Prostate gland (tissue), 2 donors: ENCODE data around the gene APBA1.

Source experiments
- CTCF ChIP-seq, 4 experiments: fragments of 200-600 bp in 2 of 4; fragments of 450-650 bp in 2 of 4; sonication (generic) in 2 of 4; IDR thresholded peaks; 1 replicate in 3 of 4; 2 replicates in 1 of 4; pipeline ENCODE4 v1.5.1; 2016 to 2019; ENCODE audit warnings: antibody characterized with exemption in 4 of 4, mild to moderate bottlenecking in 2 of 4, moderate library complexity in 2 of 4
- POLR2A ChIP-seq: fragments of 450-650 bp; IDR thresholded peaks from one replicate; pipeline ENCODE4 v1.6.1; 2016; ENCODE audit warnings: antibody characterized with exemption, mild to moderate bottlenecking
- POLR2AphosphoS5 ChIP-seq: sonication (generic); formaldehyde crosslinking; IDR thresholded peaks from one replicate; pipeline ENCODE4 v1.6.1; 2017; ENCODE audit warnings: antibody characterized with exemption

DNA sequence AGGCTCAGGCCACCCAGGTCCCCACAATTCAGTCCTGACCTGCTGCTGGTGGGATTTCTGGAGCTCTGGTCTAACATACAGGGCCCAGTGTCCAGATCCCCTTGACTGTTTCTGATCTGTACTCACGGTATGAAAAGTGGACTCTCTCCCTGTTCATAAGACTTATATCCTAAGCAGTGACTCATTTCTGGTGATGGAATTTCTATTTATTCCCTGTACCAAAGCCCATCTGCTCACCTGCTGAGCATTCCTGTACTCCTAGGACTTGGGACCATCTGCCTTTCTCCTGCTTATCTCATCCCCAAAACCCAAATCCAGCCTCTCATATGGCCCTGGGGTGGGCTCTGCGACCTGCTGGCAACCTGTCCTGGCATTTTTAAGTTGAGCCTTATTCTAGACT, 86.6 kb downstream of the APBA1 start:
- TF ChIP-seq CTCF (IDR thresholded peaks at IDR 0.05) (no peak), POLR2A (no peak), POLR2AphosphoS5 (no peak)
